GM19043 (cell line): ENCODE results near the gene CXCL14.

Experiments
- ATAC-seq: cut with Tn5 transposase; IDR thresholded peaks from one replicate; pipeline ENCODE4 v1.9.1; 2021; ENCODE audit warnings: low read depth; ENCODE audit not compliant: unreplicated experiment

Gene CXCL14

DNA sequence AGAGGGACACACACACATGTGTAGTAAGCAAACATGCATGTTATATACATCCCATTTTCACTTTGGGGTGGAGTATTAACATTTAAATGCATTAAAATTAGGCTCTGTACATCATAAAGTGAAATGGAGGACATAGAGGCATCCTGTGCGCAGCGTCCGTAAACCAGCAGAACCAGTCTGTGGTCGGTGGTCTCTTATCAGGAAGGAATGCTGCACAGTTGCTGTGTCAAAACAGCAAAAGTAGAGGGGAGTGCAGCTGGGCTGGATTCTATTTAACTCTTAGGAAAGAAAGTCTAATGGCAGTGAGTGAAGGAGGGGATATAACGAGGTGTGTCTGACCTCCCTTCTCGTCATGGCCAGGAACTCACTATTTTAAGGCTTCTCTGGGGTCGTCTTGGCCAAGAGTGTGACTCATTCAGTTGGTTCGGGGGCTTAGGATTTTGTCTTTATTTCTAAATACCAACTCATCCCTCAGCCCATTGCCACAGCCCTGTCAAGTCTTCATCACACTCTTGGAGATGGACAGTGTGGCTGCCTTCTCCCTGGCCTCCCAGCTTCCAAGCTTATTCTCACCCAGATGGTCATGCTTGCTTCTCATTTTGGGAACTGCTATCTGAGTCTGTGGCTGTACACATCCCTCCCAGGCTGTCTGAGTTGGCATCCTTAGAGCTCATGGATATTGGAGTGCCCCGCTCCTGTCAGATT, 20.1 kb upstream of the CXCL14 start:
- ATAC-seq = no peak

DNA sequence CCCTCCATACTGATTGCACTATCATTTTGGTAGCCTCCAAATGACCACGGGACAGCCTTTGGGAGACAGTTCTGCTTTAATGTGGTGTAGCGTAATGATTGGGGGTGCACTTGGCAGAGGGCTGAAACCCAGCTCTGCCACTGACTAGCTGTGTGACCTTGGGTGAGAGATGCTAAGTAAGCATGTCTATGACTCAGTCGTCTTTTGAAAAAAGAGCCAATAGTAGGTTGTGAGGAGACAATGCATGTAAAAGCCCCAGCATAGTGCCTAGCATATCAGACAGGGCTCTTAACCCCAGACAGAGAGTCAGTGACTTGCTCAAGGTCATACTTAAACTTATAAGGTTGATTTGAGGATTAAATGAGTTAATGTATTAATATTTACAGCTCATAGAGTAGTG, 18.0 kb upstream of the CXCL14 start:
- no peak for ATAC-seq

- no peak for ATAC-seq
Measured at GRCh38 chr5:135596157-135596763, 17.5 kb upstream of the CXCL14 start.

DNA sequence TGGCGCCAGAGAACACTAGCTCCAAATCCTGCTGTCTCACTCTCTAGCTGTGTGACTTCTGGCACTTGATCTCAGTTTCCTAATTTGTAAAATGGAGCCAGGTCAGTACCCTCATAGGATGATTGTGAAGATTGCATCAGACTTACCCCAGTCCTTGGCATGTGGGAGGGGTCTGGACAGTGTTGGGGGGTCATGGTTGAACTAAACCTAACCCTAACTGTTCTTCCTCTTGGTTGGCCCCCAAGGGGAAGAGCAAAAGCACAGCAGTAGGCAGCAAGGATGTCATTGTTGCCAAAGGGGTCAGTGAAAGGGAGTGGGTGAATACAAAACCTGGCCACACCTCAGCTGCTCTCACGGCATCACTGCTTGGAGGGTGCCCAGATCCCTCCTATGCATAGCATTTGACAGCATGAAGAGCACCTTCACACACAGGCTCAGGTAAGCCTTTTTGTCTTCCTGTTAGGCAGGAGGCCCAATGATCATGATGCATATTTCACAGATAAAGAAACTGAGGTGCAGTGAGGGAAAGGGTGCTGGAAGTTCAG, 15.7 kb upstream of the CXCL14 start:
- no peak for ATAC-seq

GRCh38 chr5:135593886-135594285, 15.1 kb upstream of the CXCL14 start:
- ATAC-seq = no peak

DNA sequence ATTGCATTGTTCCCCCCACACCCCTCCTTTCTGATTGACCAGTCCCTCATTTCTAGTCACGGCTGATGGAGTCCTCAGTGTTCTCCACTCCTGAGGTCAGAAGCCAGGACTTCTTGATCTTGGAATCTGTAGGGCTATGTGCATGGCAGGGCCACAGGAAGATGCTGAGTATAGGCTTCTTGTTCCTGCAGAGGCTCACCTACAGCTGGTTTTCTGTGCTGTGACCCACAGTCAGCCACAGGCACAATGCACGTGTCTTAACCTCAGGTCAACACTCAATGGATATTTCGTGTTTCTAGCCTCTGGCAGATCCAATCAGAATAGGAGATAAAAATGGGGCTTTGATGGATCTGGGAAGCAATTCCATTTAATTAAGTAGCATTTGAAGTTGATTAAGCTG, 14.3 kb upstream of the CXCL14 start:
- no peak for ATAC-seq

- no peak for ATAC-seq
Measured at GRCh38 chr5:135592312-135593045, 13.7 kb upstream of the CXCL14 start.

- ATAC-seq = no peak
Measured at GRCh38 chr5:135591277-135591676, 12.5 kb upstream of the CXCL14 start.

DNA sequence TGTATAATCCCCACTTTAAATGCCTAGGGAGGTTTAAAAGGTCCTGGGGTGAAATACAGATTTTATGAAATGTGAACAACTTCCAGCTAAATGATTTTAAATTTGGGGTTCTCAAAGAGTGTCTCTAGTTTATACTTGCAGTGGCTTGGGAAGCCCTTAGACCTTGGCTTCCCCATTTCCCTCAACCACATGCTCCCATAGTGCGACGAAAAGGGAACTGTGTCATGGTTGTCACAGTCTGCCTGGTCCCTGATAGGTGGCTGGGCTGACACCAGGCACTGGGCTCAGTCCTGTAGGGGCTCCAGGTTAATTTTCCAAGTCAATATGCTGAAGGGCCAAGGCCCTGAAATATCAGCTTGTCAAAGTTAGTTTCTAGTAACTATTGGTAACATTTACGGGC, 10.4 kb upstream of the CXCL14 start:
- ATAC-seq = no peak

DNA sequence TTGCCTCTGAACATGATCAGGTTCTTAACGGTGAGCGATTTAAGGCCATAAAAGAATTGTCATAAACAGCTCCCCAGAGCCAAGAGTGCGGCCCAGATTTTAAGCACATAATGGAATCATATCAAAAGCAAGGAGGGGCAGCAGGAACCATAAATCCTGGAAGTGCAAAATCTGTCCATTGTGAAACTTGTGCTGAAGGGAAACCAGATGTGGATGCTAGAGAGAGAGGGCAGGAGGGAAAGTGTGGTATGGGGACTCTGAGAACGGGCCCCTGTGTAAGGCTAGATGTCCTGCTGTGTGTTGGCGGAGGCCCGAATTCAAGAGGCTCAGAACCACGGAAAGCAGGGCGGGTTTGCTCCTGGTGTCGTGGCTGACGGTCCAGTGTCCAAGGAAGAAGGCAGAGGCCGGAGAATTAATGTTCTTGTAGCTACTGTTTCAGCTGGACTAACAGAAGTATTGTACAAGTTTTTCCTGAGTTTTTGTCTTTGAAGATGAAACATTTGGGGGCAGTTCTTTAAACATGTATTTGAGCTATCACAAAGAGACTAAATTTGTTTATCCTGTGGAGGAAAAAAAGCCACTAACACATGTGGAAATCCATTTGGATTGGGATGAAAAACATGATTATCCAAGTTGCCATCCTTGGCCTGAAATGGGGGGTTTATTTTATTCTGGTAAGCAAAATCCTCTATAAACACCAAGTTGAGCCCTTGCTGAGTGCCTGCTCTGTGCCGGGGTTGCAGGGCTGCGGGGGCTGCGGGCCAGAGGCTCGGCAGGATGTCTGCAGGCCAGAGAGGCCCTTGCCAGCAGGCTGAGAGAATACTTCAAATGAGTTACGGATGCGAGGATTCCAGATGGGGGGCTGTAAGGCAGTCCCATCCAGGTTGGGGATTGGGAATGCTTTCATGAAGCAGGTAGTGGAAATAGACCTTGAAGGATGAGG, 9.2 kb upstream of the CXCL14 start:
- ATAC-seq = no peak

DNA sequence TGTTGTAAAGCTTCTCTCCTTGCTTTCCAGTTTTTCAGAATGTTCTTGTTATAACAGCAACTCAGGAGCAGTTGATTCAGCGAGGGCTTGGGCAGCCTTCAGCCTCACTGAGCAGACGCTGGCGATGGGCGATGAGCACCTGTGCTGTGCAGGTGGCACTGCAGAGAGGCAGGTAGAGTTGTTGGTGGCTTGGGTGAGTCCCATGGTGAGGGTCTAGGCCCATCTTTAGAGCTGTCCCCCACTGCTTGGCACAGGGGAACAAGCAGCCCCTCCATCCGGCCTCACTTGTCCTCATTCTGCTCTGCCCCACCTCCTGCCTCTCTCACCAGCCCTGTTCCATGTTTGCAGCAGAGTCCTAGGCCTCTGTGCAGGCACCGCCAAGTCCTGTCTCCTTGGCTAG, 6.1 kb upstream of the CXCL14 start:
- no peak for ATAC-seq

DNA sequence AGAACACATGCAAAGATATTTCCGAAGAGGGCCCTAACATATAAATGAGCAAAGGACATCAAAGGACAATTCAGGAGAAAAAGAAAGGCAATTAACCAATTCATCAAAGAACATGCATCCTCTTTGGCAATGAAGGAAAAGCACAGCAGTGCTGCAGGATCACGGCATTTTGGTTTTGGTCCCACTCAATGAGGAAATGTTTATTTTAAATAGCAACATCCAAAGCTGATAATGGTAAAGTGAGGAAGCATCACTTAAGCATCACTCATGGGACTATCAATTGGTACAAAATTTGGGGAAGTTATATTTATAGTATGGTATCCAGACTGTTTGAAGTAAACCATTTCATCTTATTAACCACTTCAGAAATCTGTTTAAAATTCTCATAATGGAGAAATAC, 5.5 kb upstream of the CXCL14 start:
- ATAC-seq = no peak

- ATAC-seq = no peak
Measured at GRCh38 chr5:135582099-135582781, 3.4 kb upstream of the CXCL14 start.

- ATAC-seq = no peak
Measured at GRCh38 chr5:135578305-135578684, 496 bp downstream of the CXCL14 start.

- ATAC-seq = no peak
Measured at GRCh38 chr5:135577421-135577820, 1.4 kb downstream of the CXCL14 start.

GRCh38 chr5:135576075-135576599, 2.7 kb downstream of the CXCL14 start:
- ATAC-seq = no peak

GRCh38 chr5:135574493-135574892, 4.3 kb downstream of the CXCL14 start:
- ATAC-seq = no peak

- no peak for ATAC-seq
Measured at GRCh38 chr5:135571902-135572301, 6.9 kb downstream of the CXCL14 start.

GRCh38 chr5:135571066-135571609, 7.7 kb downstream of the CXCL14 start:
- no peak for ATAC-seq

GRCh38 chr5:135570453-135570764, 8.4 kb downstream of the CXCL14 start:
- no peak for ATAC-seq
